ENCODE results near the gene CD3E. TPM values are rescaled to one million over a fixed set of nuclear protein-coding genes. Genes with fewer than 3 reads are reported as not detected.

The CD3E gene
- total and polyA plus RNA-seq, 2 donors (not counting 1 experiment from before 2014, with no cell fraction given): 1.0 to 1.7 TPM

DNA sequence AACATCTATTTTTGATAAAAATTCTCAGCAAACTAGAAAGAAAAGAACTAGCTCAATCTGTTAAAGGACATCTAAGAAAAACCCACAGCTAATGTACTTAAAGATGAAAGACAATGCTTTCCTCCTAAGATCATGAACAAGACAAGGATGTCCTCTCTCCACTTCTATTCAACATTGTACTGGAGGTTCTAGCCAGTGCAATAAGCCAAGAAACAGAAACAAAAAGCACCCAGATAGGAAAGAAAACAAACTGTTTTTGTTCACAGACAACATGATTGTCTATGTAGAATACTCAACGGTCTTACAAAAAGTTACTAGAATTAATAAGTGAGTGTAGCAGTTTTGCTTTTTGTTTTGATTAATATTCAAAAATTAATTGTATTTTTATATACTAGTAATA lies 30.2 kb downstream of the CD3E start:
- Mint-ChIP-seq H3K4me3 (no peak overlapping the region), H3K27ac (no peak overlapping the region)
- CTCF ChIA-PET: no interaction called here

DNA sequence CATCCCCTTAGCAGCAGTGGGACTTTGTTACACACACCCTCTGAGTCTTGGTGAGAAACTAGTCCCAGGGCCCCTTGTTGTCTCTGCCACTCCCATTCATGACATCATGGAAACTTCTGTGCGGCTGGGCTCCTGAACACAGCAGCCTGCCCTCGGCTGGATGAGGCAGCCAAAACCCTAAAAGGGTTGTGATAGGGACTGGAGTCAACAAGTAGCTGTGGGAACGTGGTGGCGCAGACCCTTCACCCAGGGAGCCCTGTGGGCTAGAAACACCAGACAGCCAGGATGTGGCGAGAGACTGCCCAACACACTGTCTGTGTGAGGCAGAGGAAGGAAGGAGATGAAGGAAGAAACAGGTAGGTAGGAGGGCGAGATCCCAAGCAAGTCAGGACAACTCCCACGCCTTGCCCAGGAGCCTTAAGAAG lies 34.1 kb downstream of the CD3E start:
- Histone ChIP-seq H3K4me2 (replicated peaks; ENCODE audit: low read depth, low read length, poor library complexity, severe bottlenecking) (peak overlapping the region; percentile 42), H2AFZ (ENCODE audit: insufficient read depth, low read depth, low read length, poor library complexity, severe bottlenecking) (peak overlapping the region; percentile 26)

More for the DNA sequence above, 30.2 kb downstream of the CD3E start:
- Mint-ChIP-seq H3K4me1 (peaks cover 12% of the 10 kb centered on the region), H3K9me3 (ENCODE audit: insufficient read depth) (no peaks in the 10 kb centered on the region), H3K27me3 (no peaks in the 10 kb centered on the region)
- Histone ChIP-seq H3K4me3 (ENCODE audit: control extremely low read depth in 1 of 5, extremely low read depth in 1 of 5, insufficient read depth in 1 of 5, low read depth in 2 of 5, low read length in 4 of 5) (no peak overlapping the region), H2AFZ (ENCODE audit: insufficient read depth, low read depth, low read length, poor library complexity, severe bottlenecking) (no peak overlapping the region), H3K4me1 (ENCODE audit: control insufficient read depth in 2 of 2, insufficient read depth in 2 of 2, low read length in 2 of 2) (peaks cover 9 to 11% of the 10 kb centered on the region in 2 donors), H3K9ac (ENCODE audit: low read length) (no peak overlapping the region), H3K27ac (ENCODE audit: low read length in 2 of 2) (no peak overlapping the region), H3K27me3 (replicated peaks in 1 of 4; ENCODE audit: control extremely low read depth in 1 of 4, control insufficient read depth in 3 of 4, insufficient read depth in 4 of 4, low read length in 3 of 4) (no peaks in the 10 kb centered on the region), H4K20me1 (ENCODE audit: control insufficient read depth, insufficient read depth, low read length, poor library complexity, severe bottlenecking) (no peaks in the 10 kb centered on the region), H3K79me2 (ENCODE audit: control insufficient read depth, insufficient read depth, low read length) (no peaks in the 10 kb centered on the region), H3K9me3 (ENCODE audit: control extremely low read depth in 1 of 3, control insufficient read depth in 2 of 3, insufficient read depth in 1 of 3, low read length in 2 of 3) (no peaks in the 10 kb centered on the region), H3K4me2 (replicated peaks; ENCODE audit: low read depth, low read length, poor library complexity, severe bottlenecking) (no peak overlapping the region), H3K36me3 (replicated peaks in 1 of 2; ENCODE audit: control extremely low read depth in 1 of 2, control insufficient read depth in 1 of 2, extremely low read depth in 1 of 2, insufficient read depth in 2 of 2, low read length in 1 of 2) (no peaks in the 10 kb centered on the region)
- intact Hi-C loops (cut with micrococcal nuclease): no loop called here
- WGBS (ENCODE audit: insufficient coverage): no CpG with 5 or more reads among the region's 1 CpG
- POLR2A ChIA-PET: interaction anchor here (0.6 to 0.7 kb wide), 2 partner anchors 942 to 1140 kb away, joined by 5 to 7 read pairs; no protein-coding TSS in a partner anchor
- no peak for TF ChIP-seq EZH2 (IDR thresholded peaks at IDR 0.05; ENCODE audit: borderline replicate concordance, insufficient read depth, low read depth, low read length, poor library complexity, severe bottlenecking)
- TF ChIP-seq, protein P1, sequence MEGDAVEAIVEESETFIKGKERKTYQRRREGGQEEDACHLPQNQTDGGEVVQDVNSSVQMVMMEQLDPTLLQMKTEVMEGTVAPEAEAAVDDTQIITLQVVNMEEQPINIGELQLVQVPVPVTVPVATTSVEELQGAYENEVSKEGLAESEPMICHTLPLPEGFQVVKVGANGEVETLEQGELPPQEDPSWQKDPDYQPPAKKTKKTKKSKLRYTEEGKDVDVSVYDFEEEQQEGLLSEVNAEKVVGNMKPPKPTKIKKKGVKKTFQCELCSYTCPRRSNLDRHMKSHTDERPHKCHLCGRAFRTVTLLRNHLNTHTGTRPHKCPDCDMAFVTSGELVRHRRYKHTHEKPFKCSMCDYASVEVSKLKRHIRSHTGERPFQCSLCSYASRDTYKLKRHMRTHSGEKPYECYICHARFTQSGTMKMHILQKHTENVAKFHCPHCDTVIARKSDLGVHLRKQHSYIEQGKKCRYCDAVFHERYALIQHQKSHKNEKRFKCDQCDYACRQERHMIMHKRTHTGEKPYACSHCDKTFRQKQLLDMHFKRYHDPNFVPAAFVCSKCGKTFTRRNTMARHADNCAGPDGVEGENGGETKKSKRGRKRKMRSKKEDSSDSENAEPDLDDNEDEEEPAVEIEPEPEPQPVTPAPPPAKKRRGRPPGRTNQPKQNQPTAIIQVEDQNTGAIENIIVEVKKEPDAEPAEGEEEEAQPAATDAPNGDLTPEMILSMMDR (IDR thresholded peaks at IDR 0.05): no peak
- ATAC-seq (ENCODE audit: low read depth): no peak
- DNase-seq: no peak

More for the DNA sequence above, 34.1 kb downstream of the CD3E start:
- intact Hi-C loops (cut with micrococcal nuclease): no loop called here
- TF ChIP-seq, protein P1 (IDR thresholded peaks at IDR 0.05): no peak
- TF ChIP-seq EZH2 (IDR thresholded peaks at IDR 0.05; ENCODE audit: borderline replicate concordance, insufficient read depth, low read depth, low read length, poor library complexity, severe bottlenecking): no peak
- no peak overlapping the region for H3K4me3 ChIP-seq (ENCODE audit: control extremely low read depth in 1 of 5, extremely low read depth in 1 of 5, insufficient read depth in 1 of 5, low read depth in 2 of 5, low read length in 4 of 5)
- WGBS (ENCODE audit: insufficient coverage): 44% methylated on average over 7 of the region's 7 CpGs
- peak; percentile 33 for DNase-seq
- Mint-ChIP-seq H3K27ac (peak overlapping the region; percentile 81), H3K4me1 (peaks cover 12% of the 10 kb centered on the region), H3K27me3 (no peaks in the 10 kb centered on the region), H3K9me3 (ENCODE audit: insufficient read depth) (no peaks in the 10 kb centered on the region), H3K4me3 (peak overlapping the region; percentile 36)
- peak overlapping the region in 1 of 2 donors; percentile 39 for H3K27ac ChIP-seq (ENCODE audit: low read length in 2 of 2)
- no peaks in the 10 kb centered on the region for H4K20me1 ChIP-seq (ENCODE audit: control insufficient read depth, insufficient read depth, low read length, poor library complexity, severe bottlenecking)
- no peaks in the 10 kb centered on the region for H3K27me3 ChIP-seq (replicated peaks in 1 of 4; ENCODE audit: control extremely low read depth in 1 of 4, control insufficient read depth in 3 of 4, insufficient read depth in 4 of 4, low read length in 3 of 4)
- ATAC-seq (ENCODE audit: low read depth): peak; percentile 49
- no peak overlapping the region for H3K9ac ChIP-seq (ENCODE audit: low read length)
- ChIA-PET POLR2A (no interaction called here), CTCF (interaction anchor here (0.6 kb wide), 2 partner anchors 10 to 140 kb away, joined by 3 to 6 read pairs; no protein-coding TSS in a partner anchor)
- H3K9me3 ChIP-seq (ENCODE audit: control extremely low read depth in 1 of 3, control insufficient read depth in 2 of 3, insufficient read depth in 1 of 3, low read length in 2 of 3): no peaks in the 10 kb centered on the region
- no peaks in the 10 kb centered on the region for H3K79me2 ChIP-seq (ENCODE audit: control insufficient read depth, insufficient read depth, low read length)
- no peaks in the 10 kb centered on the region for H3K36me3 ChIP-seq (replicated peaks in 1 of 2; ENCODE audit: control extremely low read depth in 1 of 2, control insufficient read depth in 1 of 2, extremely low read depth in 1 of 2, insufficient read depth in 2 of 2, low read length in 1 of 2)
- H3K4me1 ChIP-seq (ENCODE audit: control insufficient read depth in 2 of 2, insufficient read depth in 2 of 2, low read length in 2 of 2): peaks cover 9 to 11% of the 10 kb centered on the region in 2 donors
